PC-3 (cell line): ENCODE results near the gene FSTL4. TPM values are rescaled to one million over a fixed set of nuclear protein-coding genes. Genes with fewer than 3 reads are reported as not detected.
A peak's percentile ranks its signal among the peaks of the same experiment; 100 is the strongest.

Source experiments
- ATAC-seq: fragments of 200-7000 bp; cut with Tn5 transposase; 2 replicates; pipeline ENCODE4 v1.9.1; 2020; ENCODE audit warnings: mild to moderate bottlenecking, moderate library complexity
- BruUV-seq: library from RNA; stranded (reverse); fragments of 400-500 nt; replicated peaks from 2 replicates; lab custom pipeline; 2021; lab: Mats Ljungman, UMichigan
- CTCF ChIA-PET: fragments of 300-600 bp; sonication (Branson Sonifier 250); formaldehyde crosslinking; loops from one replicate; lab custom pipeline; 2022; ENCODE audit warnings: antibody characterized with exemption; lab: Charles Lee
- POLR2A ChIA-PET: fragments of 300-600 bp; sonication (Branson Sonifier 250); formaldehyde crosslinking; loops from one replicate; lab custom pipeline; 2022; ENCODE audit warnings: antibody characterized with exemption; ENCODE audit not compliant: unreplicated experiment; lab: Charles Lee
- DNase-seq: peaks from one replicate; pipeline ENCODE4 v3.0.0-alpha.2; 2015
- H2AFZ ChIP-seq: fragments of 300-600 bp; sonication (generic); 2 replicates; pipeline ENCODE4 v1.6.0; 2016; ENCODE audit warnings: antibody characterized with exemption, low read length
- H3F3A ChIP-seq: fragments of 300-600 bp; sonication (generic); one replicate; pipeline ENCODE4 v1.6.0; 2017; ENCODE audit warnings: antibody characterized with exemption, low read length, control low read depth, mild to moderate bottlenecking; ENCODE audit not compliant: unreplicated experiment
- H3K27ac ChIP-seq: fragments of 300-600 bp; sonication (generic); 2 replicates; pipeline ENCODE4 v1.5.1; 2016; ENCODE audit warnings: mild to moderate bottlenecking, low read length
- H3K27me3 ChIP-seq: fragments of 300-600 bp; sonication (generic); 2 replicates; pipeline ENCODE4 v1.6.1; 2016; ENCODE audit warnings: low read length, mixed read lengths
- H3K36me3 ChIP-seq: fragments of 300-600 bp; sonication (generic); 2 replicates; pipeline ENCODE4 v1.6.1; 2016; ENCODE audit warnings: low read depth, mixed run types, low read length, mixed read lengths
- H3K4me1 ChIP-seq: fragments of 300-600 bp; sonication (generic); 2 replicates; pipeline ENCODE4 v1.5.1; 2016; ENCODE audit warnings: low read length; ENCODE audit not compliant: insufficient read depth
- H3K4me2 ChIP-seq: fragments of 300-600 bp; sonication (generic); 2 replicates; pipeline ENCODE4 v1.6.0; 2016; ENCODE audit warnings: low read length
- H3K4me3 ChIP-seq: fragments of 300-600 bp; sonication (generic); 2 replicates; pipeline ENCODE4 v1.5.1; 2016; ENCODE audit warnings: mild to moderate bottlenecking, low read length, mixed read lengths
- H3K79me2 ChIP-seq: fragments of 300-600 bp; sonication (generic); 2 replicates; pipeline ENCODE4 v1.6.1; 2017; ENCODE audit warnings: low read length, mixed read lengths
- H3K9ac ChIP-seq: fragments of 300-600 bp; sonication (generic); 2 replicates; pipeline ENCODE4 v1.6.0; 2016; ENCODE audit warnings: mild to moderate bottlenecking, low read length
- H3K9me2 ChIP-seq: fragments of 300-600 bp; sonication (generic); replicated peaks from 2 replicates; pipeline ENCODE4 v1.6.1; 2016; ENCODE audit warnings: mixed run types, low read length, mixed read lengths
- H3K9me3 ChIP-seq: fragments of 300-600 bp; sonication (generic); 2 replicates; pipeline ENCODE4 v1.6.1; 2016; ENCODE audit warnings: low read length, mixed read lengths
- H4K20me1 ChIP-seq: fragments of 300-600 bp; sonication (generic); 2 replicates; pipeline ENCODE4 v1.6.1; 2016; ENCODE audit warnings: low read length, mixed read lengths
- EZH2 ChIP-seq: fragments of 300-600 bp; sonication (generic); IDR thresholded peaks from one replicate; pipeline ENCODE4 v1.6.1; 2017; ENCODE audit warnings: antibody characterized with exemption, mild to moderate bottlenecking, low read length; ENCODE audit not compliant: unreplicated experiment
- EZH2phosphoT487 ChIP-seq: fragments of 300-600 bp; sonication (generic); IDR thresholded peaks from 2 replicates; pipeline ENCODE4 v1.6.1; 2018; ENCODE audit warnings: mild to moderate bottlenecking, antibody characterized with exemption, low read length, borderline replicate concordance
- intact Hi-C: fragments of 100-400 bp; cut with micrococcal nuclease; formaldehyde crosslinking; loops from 2 replicates; pipeline ENCODE4 v1.9.0; 2023
- total RNA-seq: library from RNA; depleted of rRNA; stranded (reverse); fragments of >200 nt; gene quantifications from 2 replicates; pipeline ENCODE4 v1.2.3, GENCODE V29; 2014
- TF ChIP-seq, protein P1 (sequence below): fragments of 300-600 bp; sonication (generic); conservative IDR thresholded peaks from 2 replicates; pipeline ENCODE4 v1.5.1; 2017; ENCODE audit warnings: antibody characterized with exemption, low read depth, mild to moderate bottlenecking, low read length

The FSTL4 gene
- total RNA-seq, 1 experiment from 2014 or later: 4.2 TPM

DNA sequence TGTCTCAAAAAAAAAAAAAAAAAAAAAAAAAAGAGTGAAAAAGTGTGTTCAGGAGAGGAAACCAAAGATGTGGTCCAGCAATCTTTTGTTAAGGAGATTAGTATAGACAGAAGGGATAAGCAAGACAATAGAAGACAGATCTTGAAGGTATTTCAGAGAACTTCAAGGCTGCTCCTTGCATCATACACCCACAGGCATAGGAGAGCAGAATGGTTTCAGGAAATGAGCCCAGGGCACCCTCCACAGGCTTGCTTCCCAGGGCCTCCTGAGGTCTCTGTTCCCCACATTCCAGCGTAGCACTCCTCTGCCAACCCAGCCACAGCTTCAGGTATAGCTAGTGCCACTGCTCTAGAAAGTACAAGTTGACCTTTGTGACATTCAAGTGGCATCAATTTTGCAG lies 65.8 kb downstream of the FSTL4 start:
- intact Hi-C loops: no loop called here
- H3K27ac ChIP-seq: no peak overlapping the region
- H3K4me1 ChIP-seq: no peaks in the 10 kb centered on the region
- BruUV-seq: no TSS peak
- H4K20me1 ChIP-seq: no peaks in the 10 kb centered on the region
- ATAC-seq (no peak), DNase-seq (no peak)
- H3K9me2 ChIP-seq: no peaks in the 10 kb centered on the region
- no peak overlapping the region for H3K9ac ChIP-seq
- H3K27me3 ChIP-seq: no peaks in the 10 kb centered on the region
- ChIA-PET POLR2A (no interaction called here), CTCF (no interaction called here)
- no peaks in the 10 kb centered on the region for H3F3A ChIP-seq
- H3K36me3 ChIP-seq: no peaks in the 10 kb centered on the region
- H3K4me3 ChIP-seq: no peak overlapping the region
- H3K4me2 ChIP-seq: no peak overlapping the region
- H3K9me3 ChIP-seq: no peaks in the 10 kb centered on the region
- no peaks in the 10 kb centered on the region for H3K79me2 ChIP-seq
- no peak overlapping the region for H2AFZ ChIP-seq
- TF ChIP-seq EZH2phosphoT487 (no peak), EZH2 (no peak)
- TF ChIP-seq, protein P1, sequence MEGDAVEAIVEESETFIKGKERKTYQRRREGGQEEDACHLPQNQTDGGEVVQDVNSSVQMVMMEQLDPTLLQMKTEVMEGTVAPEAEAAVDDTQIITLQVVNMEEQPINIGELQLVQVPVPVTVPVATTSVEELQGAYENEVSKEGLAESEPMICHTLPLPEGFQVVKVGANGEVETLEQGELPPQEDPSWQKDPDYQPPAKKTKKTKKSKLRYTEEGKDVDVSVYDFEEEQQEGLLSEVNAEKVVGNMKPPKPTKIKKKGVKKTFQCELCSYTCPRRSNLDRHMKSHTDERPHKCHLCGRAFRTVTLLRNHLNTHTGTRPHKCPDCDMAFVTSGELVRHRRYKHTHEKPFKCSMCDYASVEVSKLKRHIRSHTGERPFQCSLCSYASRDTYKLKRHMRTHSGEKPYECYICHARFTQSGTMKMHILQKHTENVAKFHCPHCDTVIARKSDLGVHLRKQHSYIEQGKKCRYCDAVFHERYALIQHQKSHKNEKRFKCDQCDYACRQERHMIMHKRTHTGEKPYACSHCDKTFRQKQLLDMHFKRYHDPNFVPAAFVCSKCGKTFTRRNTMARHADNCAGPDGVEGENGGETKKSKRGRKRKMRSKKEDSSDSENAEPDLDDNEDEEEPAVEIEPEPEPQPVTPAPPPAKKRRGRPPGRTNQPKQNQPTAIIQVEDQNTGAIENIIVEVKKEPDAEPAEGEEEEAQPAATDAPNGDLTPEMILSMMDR: no peak

DNA sequence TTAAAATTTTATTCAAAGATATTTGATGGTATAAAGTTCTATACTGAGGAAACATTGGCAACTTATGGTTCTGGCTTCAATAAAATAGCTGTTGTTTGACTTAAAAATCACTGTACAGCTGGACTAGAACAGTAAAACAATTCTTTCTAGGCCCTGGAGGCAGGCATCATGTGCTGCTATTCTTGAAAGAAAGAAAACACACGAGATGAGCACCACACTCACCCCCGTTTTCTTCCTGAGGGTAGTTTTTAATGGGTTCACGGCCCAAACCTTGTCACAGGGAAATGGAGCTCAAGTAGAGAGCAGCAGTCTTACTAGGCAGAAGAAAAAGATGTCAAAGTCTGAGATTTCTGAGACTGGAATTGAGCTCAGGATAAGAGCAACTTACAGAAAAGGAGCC lies 68.0 kb downstream of the FSTL4 start:
- Histone ChIP-seq H3K4me2 (no peak overlapping the region), H3K36me3 (no peaks in the 10 kb centered on the region), H3K4me3 (no peak overlapping the region), H2AFZ (no peak overlapping the region), H3K27me3 (no peaks in the 10 kb centered on the region), H3K79me2 (no peaks in the 10 kb centered on the region), H3K9me3 (no peaks in the 10 kb centered on the region), H3K4me1 (no peaks in the 10 kb centered on the region), H3K27ac (no peak overlapping the region), H4K20me1 (no peaks in the 10 kb centered on the region), H3K9ac (no peak overlapping the region), H3K9me2 (no peaks in the 10 kb centered on the region), H3F3A (no peaks in the 10 kb centered on the region)
- CTCF ChIA-PET: no interaction called here
- DNase-seq (no peak), ATAC-seq (no peak)
- intact Hi-C loops: no loop called here
- POLR2A ChIA-PET: no interaction called here
- no TSS peak for BruUV-seq
- TF ChIP-seq EZH2 (no peak), EZH2phosphoT487 (no peak)
- TF ChIP-seq, protein P1: no peak

DNA sequence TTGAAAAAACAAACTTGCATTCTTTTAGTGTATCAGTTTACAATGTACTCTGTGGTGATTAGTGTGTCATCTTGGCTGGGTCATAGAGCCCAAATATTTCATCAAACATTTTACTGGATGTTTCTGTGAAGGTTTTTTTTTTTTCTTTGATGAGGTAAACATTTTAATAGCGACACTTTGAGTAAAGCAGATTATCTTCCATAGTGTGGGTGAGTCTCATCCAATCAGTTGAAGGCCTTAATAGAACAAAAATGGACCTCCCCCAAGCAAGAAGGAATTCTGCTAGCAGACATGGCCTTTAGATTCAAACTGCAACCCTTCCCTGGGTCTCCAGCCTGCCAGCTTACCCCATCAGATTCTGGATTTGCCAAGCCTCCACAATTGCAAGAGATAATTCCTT lies 72.5 kb downstream of the FSTL4 start:
- no peak overlapping the region for H3K27ac ChIP-seq
- CTCF ChIA-PET: no interaction called here
- no peaks in the 10 kb centered on the region for H3K36me3 ChIP-seq
- ATAC-seq (no peak), DNase-seq (peak; percentile 1)
- H3K9me2 ChIP-seq: no peaks in the 10 kb centered on the region
- no peaks in the 10 kb centered on the region for H4K20me1 ChIP-seq
- no peaks in the 10 kb centered on the region for H3K79me2 ChIP-seq
- intact Hi-C loops: no loop called here
- no peak overlapping the region for H3K4me2 ChIP-seq
- POLR2A ChIA-PET: no interaction called here
- H3K4me3 ChIP-seq: no peak overlapping the region
- H3K4me1 ChIP-seq: no peaks in the 10 kb centered on the region
- TF ChIP-seq EZH2 (no peak), EZH2phosphoT487 (no peak)
- TF ChIP-seq, protein P1: no peak
- no peaks in the 10 kb centered on the region for H3K27me3 ChIP-seq
- H2AFZ ChIP-seq: no peak overlapping the region
- no peaks in the 10 kb centered on the region for H3F3A ChIP-seq
- no peak overlapping the region for H3K9ac ChIP-seq
- no TSS peak for BruUV-seq
- no peaks in the 10 kb centered on the region for H3K9me3 ChIP-seq
